Large intestine (tissue), 3 donors: ENCODE results near the gene TMEM131. TPM values are rescaled to one million over a fixed set of nuclear protein-coding genes. Genes with fewer than 3 reads are reported as not detected.

ENCODE experiments used
- DNase-seq, 2 donors: peaks; one replicate each; pipeline versions ENCODE4 v3.0.0 to v3.0.0-alpha.2; 2013
- H3K27ac ChIP-seq: one replicate; pipeline ENCODE4 v1.5.1; 2013; ENCODE audit warnings: low read length
- H3K27me3 ChIP-seq: 2 replicates; pipeline ENCODE4 v1.6.1; 2013; ENCODE audit warnings: low read length; ENCODE audit not compliant: control insufficient read depth, insufficient read depth
- H3K36me3 ChIP-seq: 2 replicates; pipeline ENCODE4 v1.6.1; 2013; ENCODE audit warnings: low read length; ENCODE audit not compliant: control insufficient read depth, insufficient read depth
- H3K4me1 ChIP-seq: one replicate; pipeline ENCODE4 v1.6.1; 2013; ENCODE audit warnings: low read length; ENCODE audit not compliant: control insufficient read depth, insufficient read depth
- H3K4me3 ChIP-seq: one replicate; pipeline ENCODE4 v1.5.1; 2013; ENCODE audit warnings: low read length
- H3K9me3 ChIP-seq: one replicate; pipeline ENCODE4 v1.6.1; 2013; ENCODE audit warnings: mild to moderate bottlenecking, low read depth, low read length, moderate library complexity; ENCODE audit not compliant: control insufficient read depth
- WGBS: methylation state at CpG from one replicate; pipeline ENCODE4 v1.1.5; 2013; ENCODE audit warnings: low lambda C conversion rate; ENCODE audit not compliant: insufficient coverage; 5-methylcytosine and 5-hydroxymethylcytosine counted together
- polyA plus RNA-seq: library from polyadenylated mRNA; unstranded; fragments of 120-200 nt; gene quantifications from one replicate; pipeline ENCODE4 v1.2.1, GENCODE V29; 2013

Gene TMEM131
- polyA plus RNA-seq, 1 donor = 41.2 TPM

DNA sequence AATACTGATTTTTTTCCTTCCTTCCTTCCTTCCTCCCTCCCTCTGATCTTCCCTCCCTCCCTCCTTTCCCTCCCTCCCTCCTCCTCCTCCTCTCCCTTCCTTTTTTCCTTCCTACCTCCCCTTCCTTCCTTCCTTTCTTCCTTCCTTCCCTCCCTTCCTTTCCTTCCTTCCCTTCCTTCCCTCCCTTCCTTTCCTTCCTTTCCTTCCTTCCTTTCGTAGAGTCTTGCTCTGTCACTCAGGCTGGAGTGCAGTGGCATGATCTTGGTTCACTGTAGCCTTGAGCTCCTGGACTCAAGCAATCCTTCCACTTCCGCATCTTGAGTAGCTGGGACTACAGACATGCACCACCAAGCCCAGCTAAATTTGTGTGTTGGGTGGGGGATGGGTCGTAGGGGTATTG, 8.9 kb upstream of the TMEM131 start:
- H3K27ac ChIP-seq = no peak overlapping the region
- H3K36me3 ChIP-seq = no peaks in the 10 kb centered on the region
- no peaks in the 10 kb centered on the region for H3K27me3 ChIP-seq
- no peak overlapping the region for H3K4me3 ChIP-seq
- no peaks in the 10 kb centered on the region for H3K4me1 ChIP-seq
- no peak for DNase-seq
- H3K9me3 ChIP-seq = no peaks in the 10 kb centered on the region
- 100% methylated on average over 1 of the region's 3 CpGs for WGBS

- no CpG with 5 or more reads among the region's 2 CpGs for WGBS
- Histone ChIP-seq H3K4me3 (no peak overlapping the region), H3K27me3 (no peaks in the 10 kb centered on the region), H3K9me3 (no peaks in the 10 kb centered on the region), H3K27ac (no peak overlapping the region), H3K4me1 (no peaks in the 10 kb centered on the region), H3K36me3 (no peaks in the 10 kb centered on the region)
- DNase-seq = no peak
These were observed 8.3 kb upstream of the TMEM131 start for GRCh38 chr2:98004047-98004446.

DNA sequence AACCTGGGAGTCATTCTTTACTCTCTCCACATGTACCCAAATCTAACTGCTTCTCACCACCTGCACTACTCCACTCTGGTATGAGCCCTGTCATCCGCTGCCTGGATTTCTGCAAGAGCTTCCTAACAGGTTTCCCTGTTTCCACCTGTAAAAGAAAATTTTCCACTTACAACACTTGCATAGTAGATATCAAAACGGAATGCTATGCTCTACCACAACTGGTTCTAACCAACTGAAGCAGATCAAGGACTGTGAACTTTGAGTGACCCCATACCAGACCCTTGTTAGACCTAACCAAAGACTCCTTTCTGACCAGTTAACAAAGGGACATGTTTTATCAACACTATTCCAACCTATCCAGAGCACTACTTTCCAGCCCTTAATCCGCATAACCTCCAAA, 3.8 kb upstream of the TMEM131 start:
- Histone ChIP-seq H3K27me3 (no peaks in the 10 kb centered on the region), H3K9me3 (no peaks in the 10 kb centered on the region), H3K4me1 (peaks cover 5% of the 10 kb centered on the region), H3K4me3 (no peak overlapping the region), H3K27ac (no peak overlapping the region), H3K36me3 (no peaks in the 10 kb centered on the region)
- 89% methylated on average over 1 of the region's 3 CpGs for WGBS
- DNase-seq = no peak

GRCh38 chr2:97998431-97999005, 2.8 kb upstream of the TMEM131 start:
- Histone ChIP-seq H3K27me3 (no peaks in the 10 kb centered on the region), H3K9me3 (no peaks in the 10 kb centered on the region), H3K36me3 (no peaks in the 10 kb centered on the region), H3K4me1 (peaks cover 5% of the 10 kb centered on the region), H3K4me3 (no peak overlapping the region), H3K27ac (no peak overlapping the region)
- DNase-seq = no peak
- WGBS = no CpG with 5 or more reads among the region's 1 CpG

DNA sequence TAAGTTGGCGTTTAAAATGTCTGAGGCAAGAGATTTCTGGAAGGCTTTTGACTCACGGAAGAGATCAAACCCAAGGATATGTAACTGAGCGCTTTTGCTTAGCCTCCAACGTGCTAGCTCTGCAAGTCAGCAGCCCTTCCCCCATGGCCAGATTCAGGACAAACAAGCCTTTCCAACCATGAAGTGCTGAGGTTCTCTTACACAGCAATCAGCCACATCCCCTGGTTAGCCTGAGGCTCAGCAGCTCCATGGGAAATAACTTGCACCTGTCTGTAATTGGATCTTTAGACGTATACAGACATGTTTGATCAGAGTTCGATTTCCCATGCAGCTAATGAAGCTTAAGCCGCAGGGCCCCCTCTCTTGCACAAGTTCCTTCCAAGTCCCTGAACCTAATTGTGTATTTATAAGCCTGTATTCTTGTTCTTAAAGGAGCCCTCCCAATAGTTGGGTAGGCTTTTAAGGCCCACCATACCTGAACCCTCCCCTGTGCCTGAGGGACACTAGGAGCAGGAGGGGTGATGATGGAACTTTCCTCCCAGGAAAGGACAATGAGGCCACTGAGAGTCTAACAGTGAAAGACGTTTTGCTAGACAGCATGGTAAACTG, 2.1 kb upstream of the TMEM131 start:
- Histone ChIP-seq H3K36me3 (no peaks in the 10 kb centered on the region), H3K27me3 (no peaks in the 10 kb centered on the region), H3K4me1 (peaks cover 5% of the 10 kb centered on the region), H3K9me3 (no peaks in the 10 kb centered on the region), H3K4me3 (no peak overlapping the region), H3K27ac (no peak overlapping the region)
- WGBS = no CpG with 5 or more reads among the region's 8 CpGs
- DNase-seq = no peak

DNA sequence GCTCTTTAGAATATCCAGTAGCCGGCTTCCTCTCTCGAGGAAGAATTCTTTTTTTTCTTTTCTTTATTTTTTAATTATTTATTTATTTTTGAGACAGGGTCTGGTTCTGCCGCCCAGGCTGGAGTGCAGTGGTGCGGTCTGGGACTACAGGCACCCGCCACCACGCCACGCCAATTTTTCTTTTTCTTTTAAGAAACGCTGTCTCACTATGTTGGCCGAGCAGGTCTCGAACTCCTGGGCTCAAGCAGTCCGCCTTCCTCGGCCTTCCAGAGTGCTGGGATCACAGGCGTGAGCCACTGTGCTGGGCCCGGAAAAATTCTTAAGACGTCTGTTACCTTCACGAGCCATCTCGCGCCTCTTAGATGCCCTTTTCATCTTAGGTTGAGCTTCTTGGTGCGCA, 931 bp upstream of the TMEM131 start:
- Histone ChIP-seq H3K4me3 (peak overlapping the region; percentile 73), H3K4me1 (peaks cover 5% of the 10 kb centered on the region), H3K27ac (peak overlapping the region; percentile 93), H3K27me3 (no peaks in the 10 kb centered on the region), H3K36me3 (no peaks in the 10 kb centered on the region), H3K9me3 (no peaks in the 10 kb centered on the region)
- 89% methylated on average over 5 of the region's 19 CpGs for WGBS
- no peak for DNase-seq

DNA sequence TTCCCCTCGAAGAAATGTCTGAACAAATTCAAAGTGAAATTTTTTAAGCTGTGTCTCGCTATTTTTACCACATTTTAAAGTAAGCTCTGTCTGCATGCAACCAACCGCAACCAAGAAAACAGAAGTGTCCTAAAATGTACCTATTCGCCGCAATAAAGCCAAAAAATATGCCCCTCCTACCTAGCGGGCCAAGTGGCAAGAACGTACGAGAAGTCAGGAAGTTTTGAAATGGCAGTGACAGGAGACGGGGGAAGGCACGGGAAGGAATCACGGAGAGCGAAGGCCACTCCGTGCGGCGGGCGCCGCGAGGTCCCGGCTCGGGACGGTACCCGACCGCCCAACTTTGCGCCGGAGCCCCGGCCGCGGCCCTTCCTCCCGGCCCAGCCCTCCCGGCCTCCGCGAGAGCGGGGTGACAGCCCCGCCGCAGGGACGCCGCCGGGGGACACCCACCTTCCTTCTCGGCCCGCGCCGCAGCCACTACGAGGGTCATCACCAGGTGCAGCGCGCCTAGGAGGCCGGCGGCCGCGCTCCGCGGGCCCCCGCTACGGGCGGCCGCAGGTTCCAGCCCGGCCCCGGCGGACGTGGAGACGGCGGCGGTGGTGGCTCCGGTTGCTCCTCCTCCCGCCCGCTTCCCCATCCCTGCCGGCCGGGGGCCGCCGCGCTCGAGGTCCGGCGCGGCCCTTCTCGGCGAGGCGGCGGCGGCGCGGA, 568 bp downstream of the TMEM131 start:
- peak in 1 of 2 donors; percentile 35 for DNase-seq
- H3K27ac ChIP-seq = peak overlapping the region; percentile 93
- WGBS = no CpG with 5 or more reads among the region's 81 CpGs
- H3K4me3 ChIP-seq = peak overlapping the region; percentile 73
- H3K36me3 ChIP-seq = no peaks in the 10 kb centered on the region
- H3K27me3 ChIP-seq = no peaks in the 10 kb centered on the region
- H3K9me3 ChIP-seq = no peaks in the 10 kb centered on the region
- peaks cover 7% of the 10 kb centered on the region for H3K4me1 ChIP-seq

GRCh38 chr2:97994476-97994875, 1.3 kb downstream of the TMEM131 start:
- Histone ChIP-seq H3K9me3 (no peaks in the 10 kb centered on the region), H3K27me3 (no peaks in the 10 kb centered on the region), H3K4me3 (peak overlapping the region; percentile 73), H3K27ac (peak overlapping the region; percentile 88), H3K4me1 (peaks cover 11% of the 10 kb centered on the region), H3K36me3 (no peaks in the 10 kb centered on the region)
- DNase-seq = no peak
- 8% methylated on average over 2 of the region's 4 CpGs for WGBS

DNA sequence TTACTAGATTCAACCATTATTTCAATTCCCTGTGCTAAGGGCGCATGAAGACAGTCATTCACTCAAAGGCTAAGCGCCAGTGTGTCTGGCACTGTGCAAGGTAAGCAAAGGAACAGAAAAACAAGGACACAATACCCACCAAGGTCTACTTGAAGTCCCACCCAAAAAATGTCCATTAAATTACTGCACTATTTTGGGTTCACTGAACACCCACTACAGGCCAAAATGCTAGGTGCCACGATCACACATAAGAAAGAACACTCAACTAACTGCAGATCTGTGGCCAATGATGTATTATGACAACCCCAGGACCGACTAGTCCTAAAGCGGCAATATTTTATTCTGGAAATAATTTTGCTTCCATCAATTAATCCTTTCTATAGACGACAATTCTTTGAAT, 1.8 kb downstream of the TMEM131 start:
- 33% methylated on average over 2 of the region's 6 CpGs for WGBS
- Histone ChIP-seq H3K27me3 (no peaks in the 10 kb centered on the region), H3K4me1 (peaks cover 11% of the 10 kb centered on the region), H3K9me3 (no peaks in the 10 kb centered on the region), H3K4me3 (peak overlapping the region; percentile 73), H3K36me3 (no peaks in the 10 kb centered on the region), H3K27ac (no peak overlapping the region)
- DNase-seq = peak in 1 of 2 donors; percentile 18

GRCh38 chr2:97992836-97993825, 2.6 kb downstream of the TMEM131 start:
- Histone ChIP-seq H3K4me3 (peak overlapping the region; percentile 73), H3K27ac (no peak overlapping the region), H3K9me3 (peaks cover 5% of the 10 kb centered on the region), H3K4me1 (peaks cover 11% of the 10 kb centered on the region), H3K27me3 (no peaks in the 10 kb centered on the region), H3K36me3 (no peaks in the 10 kb centered on the region)
- no peak for DNase-seq
- 50% methylated on average over 1 of the region's 3 CpGs for WGBS
